ENCODE data around the gene ZNF679.
"Not testable (repeated sequence)": the region's sequence is repeated elsewhere in the genome, so short reads cannot be mapped to it uniquely, and the experiment has no call there.

Gene ZNF679

DNA sequence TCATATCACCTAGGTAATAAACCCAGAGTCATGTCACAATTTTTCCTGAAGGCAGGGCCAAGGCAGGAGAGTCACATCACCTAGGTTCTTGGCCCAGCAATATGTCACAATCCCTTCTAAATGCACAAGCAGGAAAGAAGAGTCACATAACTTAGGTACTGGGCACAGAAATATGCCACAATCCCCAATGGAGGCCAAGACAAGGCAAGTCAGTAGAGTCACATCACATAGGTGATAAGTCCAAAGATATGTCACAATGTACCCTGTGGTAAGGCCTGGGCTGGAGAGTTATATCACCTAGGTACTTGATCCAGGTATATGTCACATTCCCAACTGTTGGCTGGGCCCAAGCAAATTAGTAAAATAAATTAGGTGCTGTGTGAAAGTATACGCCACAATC is at the start of gene ZNF679:
Gene ZNF679 (plus strand): TSS at position 301 of the 400 bp plus-strand sequence. CDS start 20,644 bp downstream, outside the sequence.
- DNase-seq (ENCODE audit: low read depth): not testable (repeated sequence)

DNA sequence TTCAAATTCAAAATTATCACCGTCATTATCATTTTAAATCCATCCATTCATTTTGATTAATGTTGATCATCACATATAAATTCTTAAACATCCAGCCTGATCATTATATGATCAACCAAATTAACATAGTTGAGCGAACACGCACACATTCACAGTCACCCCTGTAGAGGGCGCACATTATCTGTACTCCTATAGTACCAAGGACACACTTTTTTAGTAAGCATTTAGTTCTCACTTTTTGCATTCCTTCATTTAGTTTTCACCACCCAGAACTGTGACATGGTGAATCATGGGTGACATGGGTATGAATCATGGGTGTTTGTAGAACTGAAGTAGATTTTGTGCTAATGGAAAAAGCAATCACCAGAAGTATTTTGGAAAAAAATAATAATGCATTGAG is 47.3 kb upstream of the ZNF679 start:
- DNase-seq (ENCODE audit: low read depth): no peak

- no peak for DNase-seq (ENCODE audit: low read depth)
Observed at GRCh38 chr7:64181586-64181985, 46.7 kb upstream of the ZNF679 start.

- DNase-seq (ENCODE audit: low read depth): no peak
Observed at GRCh38 chr7:64182036-64182790, 46.1 kb upstream of the ZNF679 start.

- peak; percentile 10 for DNase-seq (ENCODE audit: low read depth)
Observed at GRCh38 chr7:64183126-64183742, 45.0 kb upstream of the ZNF679 start.

- DNase-seq (ENCODE audit: low read depth): no peak
Observed at GRCh38 chr7:64183827-64184372, 44.4 kb upstream of the ZNF679 start.

GRCh38 chr7:64184376-64184775 is 43.9 kb upstream of the ZNF679 start:
- DNase-seq (ENCODE audit: low read depth): no peak

DNA sequence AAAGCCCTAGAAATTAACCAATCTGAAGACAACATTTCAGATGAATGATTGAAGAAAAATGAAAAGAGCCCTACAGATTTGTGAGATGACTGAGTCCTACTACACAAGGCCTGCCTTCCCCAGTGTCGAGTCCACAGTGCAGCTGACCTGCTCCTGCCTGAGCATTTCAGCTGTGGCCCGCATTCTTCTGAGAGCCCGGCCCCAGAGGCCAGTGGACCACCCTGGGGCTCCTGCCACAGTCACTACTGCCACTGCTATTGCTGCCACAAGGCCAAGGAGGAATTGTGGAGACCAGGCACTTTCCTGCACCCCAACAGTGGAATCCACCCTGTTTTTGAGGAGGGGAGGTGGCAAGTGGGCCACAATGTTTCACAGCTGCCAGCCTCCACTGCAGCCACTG is 40.9 kb upstream of the ZNF679 start:
- no peak for DNase-seq (ENCODE audit: low read depth)

- no peak for DNase-seq (ENCODE audit: low read depth)
Observed at GRCh38 chr7:64192148-64192704, 36.0 kb upstream of the ZNF679 start.

GRCh38 chr7:64192775-64193174 is 35.5 kb upstream of the ZNF679 start:
- DNase-seq (ENCODE audit: low read depth): no peak

DNA sequence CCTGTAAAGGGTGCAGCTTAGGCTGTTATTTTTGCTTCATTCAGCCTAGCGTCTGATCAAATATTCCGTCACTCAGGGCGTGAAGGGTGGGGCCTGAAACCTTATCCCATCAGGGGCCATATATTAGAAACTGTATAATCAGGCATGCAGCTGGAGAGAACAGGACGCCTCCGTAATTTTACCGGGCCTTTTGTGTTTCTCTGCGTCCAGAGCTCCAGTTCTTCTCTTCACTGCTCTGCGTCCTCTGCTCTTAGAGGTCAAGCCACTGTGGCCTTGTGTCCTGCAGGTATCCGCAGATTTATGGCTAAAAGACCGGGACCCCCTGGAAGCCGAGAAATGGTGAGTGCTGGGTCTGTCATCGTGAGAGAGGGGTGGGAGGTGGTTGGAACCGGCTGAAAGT is 21.4 kb upstream of the ZNF679 start, which contains the start of gene ZNF735:
Gene ZNF735 (plus strand): TSS at position 301 of the 400 bp plus-strand sequence. CDS start 0 bp downstream, at position 301.
- DNase-seq (ENCODE audit: low read depth): no peak

GRCh38 chr7:64219710-64220298 is 8.5 kb upstream of the ZNF679 start:
- not testable (repeated sequence) for DNase-seq (ENCODE audit: low read depth)

GRCh38 chr7:64223366-64223765 is 4.9 kb upstream of the ZNF679 start:
- DNase-seq (ENCODE audit: low read depth): no peak

GRCh38 chr7:64266341-64266919 is 38.2 kb downstream of the ZNF679 start:
- no peak for DNase-seq (ENCODE audit: low read depth)

DNA sequence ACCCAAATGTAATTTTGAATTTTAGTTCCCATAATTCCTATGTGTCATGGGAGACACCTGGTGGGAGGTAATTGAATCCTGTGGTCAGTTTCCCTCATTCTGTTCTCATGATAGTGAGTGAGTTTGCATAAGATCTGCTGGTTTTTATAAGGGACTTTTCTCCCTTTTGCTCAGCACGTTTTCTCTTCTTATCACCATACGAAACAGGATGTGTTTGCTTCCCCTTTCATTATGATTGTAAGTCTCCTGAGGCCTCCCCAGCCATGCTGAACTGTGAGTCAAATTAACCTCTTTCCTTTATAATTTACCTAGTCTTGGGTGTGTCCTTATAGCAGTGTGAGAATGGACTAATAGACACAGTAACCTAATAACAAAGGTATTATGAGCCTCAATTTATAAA is 49.4 kb downstream of the ZNF679 start:
- DNase-seq (ENCODE audit: low read depth): no peak

DNA sequence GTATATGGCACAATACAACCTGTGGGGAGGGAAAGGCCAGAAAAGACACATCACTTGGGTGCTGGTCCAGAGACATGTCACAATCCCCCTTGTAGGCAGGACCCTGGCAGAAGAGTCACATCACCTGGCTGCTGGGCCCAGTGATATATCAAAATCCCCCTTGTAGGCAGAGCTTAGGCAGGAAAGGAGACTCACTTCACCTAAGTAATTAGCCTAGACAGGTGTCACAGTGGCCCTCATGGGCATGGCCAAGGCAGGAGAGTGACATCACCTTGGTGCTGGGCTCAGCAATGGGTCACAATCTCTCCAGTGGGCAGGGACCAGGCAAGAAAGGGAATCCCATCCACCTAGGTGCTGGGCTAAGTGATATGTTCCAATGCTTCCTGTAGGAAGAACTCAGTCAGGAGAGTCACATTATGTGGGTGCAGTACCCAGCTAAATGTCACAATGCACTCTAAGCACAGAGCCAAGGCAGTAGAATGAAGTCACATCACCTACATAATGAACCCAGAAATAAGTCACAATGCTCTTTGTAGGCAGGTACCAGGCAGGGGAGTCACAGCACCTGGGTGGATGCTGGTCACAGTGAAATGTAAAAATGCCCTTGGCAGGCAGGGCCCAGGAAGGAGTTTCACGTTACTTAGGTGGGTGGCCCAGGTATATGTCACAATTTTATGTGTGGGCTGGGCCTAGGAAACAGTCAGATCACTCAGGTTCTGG is 66.6 kb downstream of the ZNF679 start:
- DNase-seq (ENCODE audit: low read depth): no peak

GRCh38 chr7:64297418-64297817 is 69.1 kb downstream of the ZNF679 start:
- not testable (repeated sequence) for DNase-seq (ENCODE audit: low read depth)

GRCh38 chr7:64300641-64301405 is 72.5 kb downstream of the ZNF679 start:
- no peak for DNase-seq (ENCODE audit: low read depth)

DNA sequence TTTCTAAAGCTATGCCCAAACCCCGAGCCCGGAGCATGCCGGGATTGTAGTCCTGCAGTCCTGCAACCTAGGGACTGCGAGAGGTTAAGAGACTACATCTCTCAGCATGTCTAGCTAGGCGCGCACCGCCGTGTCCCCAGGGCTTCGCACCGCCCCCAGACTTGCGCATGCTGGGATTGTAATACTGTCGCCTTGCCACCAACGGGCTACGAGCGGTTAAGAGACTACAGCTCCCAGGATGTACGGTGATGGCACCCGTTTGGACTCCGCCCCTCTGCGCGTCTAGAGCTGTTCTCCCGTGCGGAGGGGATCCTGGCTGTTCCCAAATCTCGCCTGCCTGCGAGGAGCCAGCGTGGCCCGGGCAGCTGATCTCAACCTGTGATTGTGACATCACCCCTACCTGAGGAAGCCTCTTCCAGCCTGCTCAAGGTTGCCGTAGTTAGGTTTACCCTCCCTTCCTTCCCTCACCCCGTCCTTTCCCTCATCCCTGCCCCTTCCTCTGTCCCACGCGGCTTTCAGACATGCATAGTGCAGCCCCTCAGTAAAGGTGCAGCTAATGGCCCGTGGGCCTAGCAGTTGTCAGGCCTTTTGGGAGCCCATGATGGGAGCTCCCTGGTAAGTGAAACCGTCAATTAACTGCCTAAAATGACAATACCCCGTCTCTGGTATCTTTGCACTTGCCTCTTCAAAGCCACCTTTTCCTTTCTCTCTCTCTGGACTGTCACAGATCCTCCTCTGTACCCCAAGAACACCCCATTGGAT is 79.2 kb downstream of the ZNF679 start:
- peak; percentile 81 for DNase-seq (ENCODE audit: low read depth)

- no peak for DNase-seq (ENCODE audit: low read depth)
Observed at GRCh38 chr7:64308016-64308270, 79.7 kb downstream of the ZNF679 start.

Measured in stimulated activated CD8-positive, alpha-beta memory T cell treated with anti-CD3 and anti-CD28 coated beads, Interleukin-15, amount 100 ng/mL, for 1 hour (primary cell).